Hepatocyte (in vitro differentiated cells): ENCODE measurements around the gene KCNMA1.

Experiments used
- CTCF ChIP-seq: fragments of 200-600 bp; sonication (generic); IDR thresholded peaks from 2 replicates; pipeline ENCODE4 v1.5.1; 2016; ENCODE audit warnings: antibody characterized with exemption, mild to moderate bottlenecking; ENCODE audit not compliant: poor library complexity
- EZH2 ChIP-seq: fragments of 200-600 bp; sonication (generic); IDR thresholded peaks from 2 replicates; pipeline ENCODE4 v1.6.1; 2016; ENCODE audit warnings: antibody characterized with exemption, mild to moderate bottlenecking, borderline replicate concordance
- EZH2phosphoT487 ChIP-seq: fragments of 200-600 bp; sonication (generic); IDR thresholded peaks from one replicate; pipeline ENCODE4 v1.6.1; 2018; ENCODE audit warnings: antibody characterized with exemption, mild to moderate bottlenecking, low read depth, moderate library complexity; ENCODE audit not compliant: unreplicated experiment, severe bottlenecking

- TF ChIP-seq CTCF: no peak
- no peak for TF ChIP-seq EZH2
- no peak for TF ChIP-seq EZH2phosphoT487
Observed at GRCh38 chr10:77539147-77539935, 98.3 kb downstream of the KCNMA1 start.
